Kidney glomerular epithelial cell (primary cell): ENCODE data around the gene HMGN3.

Experiments used
- DNase-seq: peaks from one replicate; lab custom pipeline; 2025; lab: John Stamatoyannopoulos, UW

Gene HMGN3

DNA sequence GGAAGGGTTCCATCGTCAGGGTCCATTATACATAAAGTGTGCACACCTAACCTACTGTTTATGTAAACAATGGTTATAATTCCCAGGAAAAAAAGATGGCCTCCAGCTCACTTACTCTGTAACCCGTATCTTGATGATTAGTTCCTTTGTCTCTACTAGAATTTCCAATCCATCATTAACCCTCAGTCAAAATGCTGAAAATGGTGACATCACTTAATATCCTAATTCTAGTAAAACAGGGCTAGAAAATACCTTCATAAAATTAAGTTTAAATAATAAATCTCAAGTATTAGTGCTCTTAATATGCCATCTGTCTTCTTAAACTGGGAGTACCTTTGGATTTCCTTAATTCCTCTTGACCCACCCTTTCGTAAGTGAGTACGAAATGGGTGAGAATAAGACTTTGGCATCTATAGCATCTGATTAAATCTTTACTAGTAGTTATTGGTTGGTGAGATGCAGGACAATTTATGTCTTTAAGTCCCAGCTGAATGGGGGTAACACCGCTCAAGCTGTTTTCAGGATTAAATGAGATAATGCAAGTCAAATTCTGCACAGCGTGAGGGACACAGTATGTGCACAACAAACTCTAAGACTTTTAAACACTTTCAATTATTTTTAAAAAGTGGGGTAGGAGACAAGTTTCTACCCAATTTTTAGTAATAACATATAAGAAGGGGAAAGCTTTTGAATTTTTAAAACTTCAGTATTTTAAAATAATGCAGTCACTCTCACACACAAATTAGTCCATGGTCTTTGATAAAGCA, 1.6 kb downstream of the HMGN3 start:
- no peak for DNase-seq

DNA sequence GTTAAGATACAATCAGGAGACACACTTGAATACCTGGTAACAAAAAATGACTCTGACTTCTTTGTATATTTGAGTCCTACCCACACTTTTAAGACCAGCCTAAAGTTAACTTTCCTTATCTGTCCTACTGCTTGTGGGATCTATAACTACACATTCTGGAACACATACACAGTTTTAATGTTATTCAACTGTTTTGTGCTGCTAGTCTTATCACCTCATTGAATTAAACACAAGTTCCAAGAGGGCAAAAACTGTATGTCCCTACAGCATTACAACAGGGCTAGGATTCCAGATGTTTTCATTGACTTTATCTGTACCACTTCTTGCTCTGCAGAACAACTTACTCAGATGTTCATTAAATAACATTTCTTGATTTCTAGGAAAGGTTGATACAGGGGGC, 2.8 kb downstream of the HMGN3 start:
- DNase-seq = no peak

DNA sequence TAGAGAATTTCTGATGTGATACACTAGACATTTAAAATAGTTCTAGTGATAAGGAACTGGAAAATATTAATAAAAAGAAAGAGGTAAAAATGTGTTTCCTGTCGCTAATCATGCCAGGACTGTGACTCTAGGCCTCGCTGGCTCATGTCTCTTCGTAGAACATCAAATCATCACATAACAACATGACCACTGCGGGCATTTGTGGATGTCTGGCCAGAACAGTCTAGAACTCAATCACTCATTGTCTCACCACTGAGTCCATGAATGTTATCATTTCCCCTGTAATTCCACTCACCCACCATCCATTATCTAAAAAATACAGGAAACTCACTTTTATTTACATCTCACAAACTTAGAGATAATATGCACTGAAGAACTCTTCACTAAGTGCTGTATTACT, 3.4 kb downstream of the HMGN3 start:
- DNase-seq = no peak

DNA sequence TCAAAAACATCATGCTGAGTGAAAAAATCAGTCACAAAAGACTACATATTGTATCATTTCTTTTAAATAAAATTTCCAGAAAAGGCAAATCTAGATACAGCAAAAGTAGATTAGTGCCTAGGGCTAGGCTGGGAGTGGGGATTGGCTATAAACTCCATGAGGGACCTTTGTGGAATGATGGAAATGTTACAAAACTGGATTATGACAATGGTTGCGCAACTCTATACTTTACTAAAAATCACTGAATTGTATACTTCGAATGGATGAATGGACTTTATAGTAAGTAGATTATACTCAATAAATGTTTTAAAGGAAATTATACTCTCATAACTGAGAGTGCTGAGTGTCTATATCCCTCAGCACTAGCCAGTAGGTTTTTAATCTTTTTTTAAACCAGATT, 4.3 kb downstream of the HMGN3 start:
- DNase-seq = no peak

DNA sequence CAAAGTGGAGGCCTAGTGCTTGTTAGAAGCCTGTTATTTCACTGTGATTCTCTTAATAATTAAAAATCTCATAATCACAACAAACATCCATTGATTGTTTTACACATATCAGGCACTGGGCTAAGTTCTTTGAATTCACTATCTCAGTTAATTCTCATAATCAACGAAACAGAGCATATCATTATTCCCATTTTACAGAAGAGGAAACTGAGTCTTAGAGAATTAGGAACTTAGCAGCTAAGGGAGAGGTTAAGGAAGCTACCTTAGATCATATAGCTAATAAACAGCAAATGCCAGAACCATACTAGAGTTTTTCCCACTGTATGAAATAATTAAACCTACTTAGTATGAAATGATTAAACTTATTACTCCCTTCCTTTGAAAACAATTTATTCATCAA, 7.0 kb downstream of the HMGN3 start:
- DNase-seq = no peak

DNA sequence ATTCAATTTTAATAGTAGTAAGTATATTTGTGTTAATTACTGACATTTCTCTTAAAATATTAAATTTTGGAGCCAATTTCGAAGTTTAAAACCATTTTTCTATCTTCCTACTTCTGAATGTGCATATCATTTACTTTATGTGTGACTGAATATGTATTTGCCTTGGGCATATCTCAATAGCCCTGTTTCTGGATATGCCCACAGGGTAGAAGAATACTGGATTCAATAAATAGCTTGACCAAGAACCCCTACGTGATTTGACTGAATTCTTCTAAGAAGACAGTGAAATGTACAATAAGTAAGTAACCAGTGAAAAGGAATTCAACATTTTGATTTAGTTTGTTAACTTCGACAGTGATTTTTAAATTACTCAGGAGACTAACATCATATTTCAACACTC, 7.8 kb downstream of the HMGN3 start:
- DNase-seq = no peak

DNA sequence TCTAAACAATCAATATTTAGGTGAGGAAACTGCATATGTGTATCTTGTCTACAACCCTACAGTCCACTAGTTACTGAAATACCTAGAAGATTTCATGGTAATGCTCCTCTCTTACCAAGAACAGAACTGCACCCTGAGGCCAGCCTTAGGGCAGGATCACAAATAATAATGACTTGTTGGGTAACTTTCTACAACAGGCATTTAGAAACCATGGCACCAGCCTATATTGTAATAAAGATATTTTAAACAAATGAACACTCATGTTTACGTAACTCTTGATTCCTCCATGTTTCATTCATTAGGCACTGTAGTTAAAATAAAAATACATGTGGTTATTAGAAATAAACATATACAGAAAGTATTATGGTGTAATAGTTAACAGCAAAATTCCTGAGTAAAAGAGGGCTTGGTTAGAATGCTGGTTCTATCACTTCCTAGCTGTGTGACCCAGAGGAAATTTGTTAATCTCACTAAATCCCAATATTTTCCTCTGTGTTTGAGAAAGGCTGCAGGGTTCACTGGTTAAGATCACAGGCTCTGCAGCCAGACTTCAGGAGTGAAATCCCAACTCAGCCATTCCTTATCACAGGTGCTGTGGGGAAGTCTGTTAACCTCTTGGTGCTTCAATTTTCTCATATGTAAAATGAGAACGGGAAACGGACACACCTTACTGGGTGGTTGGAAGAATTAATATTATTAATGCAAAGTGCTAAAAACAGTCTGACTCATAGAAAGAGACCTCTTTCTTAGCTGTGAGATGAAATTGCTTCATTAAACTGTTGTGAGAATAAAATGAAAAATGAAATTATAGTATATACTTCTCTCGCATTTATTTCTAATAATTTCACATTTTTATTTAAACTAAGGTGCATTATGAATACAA, 8.5 kb downstream of the HMGN3 start:
- no peak for DNase-seq

DNA sequence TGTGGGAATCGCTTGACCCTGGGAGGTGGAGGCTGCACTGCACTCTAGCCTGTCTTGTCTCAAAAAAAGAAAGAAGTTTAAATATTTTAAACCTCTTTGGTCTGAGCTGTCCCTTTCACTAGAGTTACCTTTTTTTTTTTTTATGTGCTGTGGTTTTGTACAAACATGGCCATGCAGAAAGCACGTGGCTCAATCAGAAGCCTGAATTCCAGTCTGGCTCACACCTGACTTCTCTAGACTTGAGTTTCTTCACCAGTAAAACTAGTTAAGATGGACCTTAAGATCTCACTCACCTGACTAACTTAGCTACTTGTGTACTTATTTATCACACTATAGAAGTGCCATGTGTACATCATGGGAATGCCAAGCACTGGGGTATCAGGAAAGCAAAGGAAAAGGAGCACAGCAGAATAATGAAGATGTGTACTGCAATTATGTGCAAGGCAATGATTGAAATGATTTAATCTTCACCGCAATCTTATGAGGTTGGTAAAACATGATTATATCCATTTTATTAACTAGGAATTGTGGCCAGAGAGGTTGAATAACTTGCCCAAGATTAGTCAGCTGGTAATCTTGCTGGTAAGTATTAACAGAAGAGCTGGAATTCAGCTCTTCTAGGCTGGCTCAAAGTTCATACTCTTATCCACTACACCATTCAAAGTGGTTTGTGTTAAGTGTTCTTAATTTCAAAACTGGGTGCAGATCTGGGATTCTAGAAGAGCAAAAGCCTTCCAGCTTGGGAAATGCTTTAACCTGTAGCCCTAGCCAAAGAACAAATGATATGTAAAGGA, 10.7 kb downstream of the HMGN3 start:
- no peak for DNase-seq

DNA sequence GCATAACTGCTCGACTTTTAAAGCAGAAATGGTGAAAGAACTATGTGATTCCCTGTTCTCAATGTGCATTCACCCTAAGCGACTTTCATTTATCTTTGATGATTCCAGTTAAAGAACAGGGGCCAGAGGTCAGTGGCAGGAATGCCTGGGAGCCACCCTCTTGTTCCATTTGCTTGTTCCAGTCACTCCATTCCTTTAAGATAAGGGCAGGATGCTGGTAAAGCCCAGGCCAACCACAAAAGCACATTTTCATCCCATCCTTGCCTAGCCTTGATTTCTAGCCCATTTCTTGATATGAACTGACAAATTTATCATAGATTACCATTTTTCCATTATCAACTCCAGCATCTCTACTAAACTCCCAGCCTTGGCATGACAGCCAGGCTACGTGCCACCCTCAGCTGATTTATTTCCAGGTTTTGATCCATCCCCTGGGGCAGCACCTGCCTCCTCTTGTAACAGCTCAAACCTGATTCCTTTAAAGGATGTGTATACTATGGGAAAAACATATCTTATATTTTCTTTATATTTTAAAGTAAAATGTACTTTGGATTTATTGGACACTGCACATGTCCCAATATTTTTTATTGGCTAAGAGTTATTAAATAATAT, 19.2 kb downstream of the HMGN3 start:
- no peak for DNase-seq

DNA sequence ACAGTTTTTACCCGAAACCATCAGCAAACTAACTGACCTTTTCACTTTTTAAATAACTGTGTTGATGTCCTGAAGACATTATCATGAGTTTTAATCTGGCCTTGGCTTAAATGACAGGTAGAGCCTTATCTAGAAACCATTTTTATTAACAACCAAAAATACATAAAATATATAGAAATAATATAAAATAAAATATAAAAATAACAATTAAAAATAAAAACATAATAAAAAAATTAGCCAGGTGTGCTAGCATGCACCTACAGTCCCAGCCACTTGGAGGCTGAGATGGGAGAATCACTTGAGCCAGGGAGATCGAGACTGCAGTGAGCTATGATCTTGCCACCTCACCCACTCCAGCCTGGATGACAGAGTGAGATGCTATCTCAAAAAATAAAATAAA, 21.6 kb downstream of the HMGN3 start:
- DNase-seq = no peak

DNA sequence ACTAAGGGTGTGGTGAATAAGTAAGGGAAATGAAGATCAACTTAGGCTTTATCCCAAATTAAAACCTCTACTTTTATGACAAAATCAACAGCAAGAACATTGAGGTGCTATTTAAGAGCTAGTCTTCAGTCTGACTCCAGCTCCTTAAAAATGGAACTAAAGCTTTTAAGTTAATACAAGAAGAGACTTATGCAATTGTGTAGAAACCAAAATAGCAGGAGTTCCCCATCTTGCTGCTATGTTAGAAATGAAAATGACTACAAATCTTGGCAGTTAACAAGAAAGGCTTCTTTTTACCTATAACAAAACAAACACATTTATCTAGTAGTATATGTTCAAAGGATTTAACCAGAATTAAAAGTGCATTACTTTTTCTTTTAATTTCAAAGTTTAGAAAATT, 25.7 kb downstream of the HMGN3 start:
- DNase-seq = no peak

DNA sequence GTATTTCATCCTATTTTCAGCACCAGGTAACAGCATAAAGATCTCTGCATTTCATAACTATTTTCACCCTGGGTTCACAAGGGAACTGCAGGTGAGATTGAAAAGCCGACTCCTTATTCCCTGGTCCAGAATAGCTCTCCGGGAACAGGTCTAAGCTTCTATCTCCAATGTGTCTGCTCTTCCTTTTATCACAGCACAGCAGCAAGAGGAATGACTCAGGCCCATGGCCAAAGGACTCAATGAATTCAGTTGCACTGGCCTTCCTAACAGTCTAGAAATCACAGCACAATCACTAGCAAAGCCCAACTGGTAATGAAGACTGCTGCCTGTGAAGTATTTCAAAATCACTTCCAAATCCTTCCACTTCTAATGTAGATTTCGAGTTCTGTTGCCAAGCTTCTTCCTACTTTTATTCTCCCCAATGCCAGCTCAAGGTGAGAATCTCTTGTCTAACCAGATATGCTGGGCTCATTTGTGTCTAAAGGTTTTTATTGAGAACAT, 30.7 kb downstream of the HMGN3 start:
- no peak for DNase-seq

DNA sequence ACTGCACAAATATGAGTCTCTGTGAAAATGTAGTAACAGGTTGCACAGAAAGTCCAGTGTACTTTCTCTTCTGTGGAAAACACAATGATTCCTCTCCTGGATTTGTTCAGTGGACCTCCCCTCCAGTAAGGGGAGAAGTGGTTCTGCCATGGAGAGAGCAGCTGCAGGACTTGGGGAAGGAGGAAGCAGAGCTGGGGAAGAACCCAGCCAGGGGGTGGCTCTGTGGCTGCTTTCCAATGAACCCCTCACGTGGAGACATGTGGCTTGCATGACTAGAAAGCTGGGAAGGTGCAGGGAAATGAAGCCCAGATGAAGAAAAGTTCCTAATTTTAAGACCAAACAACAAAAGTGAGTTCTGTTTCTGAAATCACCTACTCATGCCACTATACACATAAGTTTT, 31.9 kb downstream of the HMGN3 start:
- DNase-seq = no peak

DNA sequence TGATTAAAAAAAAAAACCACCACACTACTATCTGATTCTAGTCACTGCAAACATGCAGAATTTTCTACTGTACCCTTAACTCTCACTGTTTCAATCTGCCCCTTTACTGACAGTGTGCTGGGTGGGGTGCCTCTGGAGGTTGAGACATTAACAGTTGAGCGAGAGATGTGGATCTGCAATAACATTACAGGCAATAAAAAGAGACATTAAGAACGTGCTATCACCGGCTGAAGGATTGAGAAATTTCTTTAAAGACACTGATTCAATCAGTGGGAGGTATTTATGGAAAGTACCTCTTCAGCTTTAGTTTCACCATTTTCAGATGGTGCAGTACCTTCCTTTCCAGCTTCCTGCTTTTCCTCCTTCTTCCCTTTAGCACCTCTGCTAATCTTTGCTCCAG, 32.5 kb downstream of the HMGN3 start:
- DNase-seq = no peak

DNA sequence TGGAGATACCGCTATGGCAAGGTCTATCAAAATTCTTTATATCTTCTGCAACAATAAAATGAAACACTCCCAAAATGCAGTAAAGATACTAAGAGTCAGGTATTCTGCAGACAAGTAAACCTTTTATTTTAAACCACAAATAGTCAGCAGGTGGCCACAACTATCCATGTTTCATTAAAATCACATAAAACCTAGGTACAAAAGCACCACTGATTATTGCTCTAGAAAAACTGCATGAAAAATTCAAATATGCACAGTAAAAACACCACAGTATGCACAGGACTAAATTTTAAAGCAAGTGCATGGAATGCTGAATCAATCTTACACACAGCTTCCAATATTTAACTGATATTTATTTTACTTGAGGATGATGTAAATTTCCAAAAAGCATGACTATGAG, 33.3 kb downstream of the HMGN3 start:
- DNase-seq = no peak

DNA sequence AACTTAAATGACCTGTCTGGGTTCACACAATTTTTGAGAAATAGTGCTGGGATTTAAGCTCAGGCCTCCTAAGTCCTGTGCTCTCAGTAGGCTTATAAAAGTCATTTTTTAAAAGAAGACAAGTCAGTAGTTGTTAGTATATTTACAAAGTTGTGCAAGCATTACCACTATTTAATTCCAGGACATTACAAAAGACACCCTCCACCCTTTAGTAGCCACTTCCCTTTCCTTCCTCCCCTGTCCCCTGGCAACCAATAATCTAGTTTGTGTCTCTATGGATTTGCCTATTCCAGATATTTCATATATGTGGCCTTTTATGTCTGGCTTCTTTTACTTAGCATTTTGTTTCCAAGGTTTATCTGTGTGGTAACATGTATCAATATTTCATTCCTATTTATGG, 37.6 kb downstream of the HMGN3 start:
- DNase-seq = no peak

DNA sequence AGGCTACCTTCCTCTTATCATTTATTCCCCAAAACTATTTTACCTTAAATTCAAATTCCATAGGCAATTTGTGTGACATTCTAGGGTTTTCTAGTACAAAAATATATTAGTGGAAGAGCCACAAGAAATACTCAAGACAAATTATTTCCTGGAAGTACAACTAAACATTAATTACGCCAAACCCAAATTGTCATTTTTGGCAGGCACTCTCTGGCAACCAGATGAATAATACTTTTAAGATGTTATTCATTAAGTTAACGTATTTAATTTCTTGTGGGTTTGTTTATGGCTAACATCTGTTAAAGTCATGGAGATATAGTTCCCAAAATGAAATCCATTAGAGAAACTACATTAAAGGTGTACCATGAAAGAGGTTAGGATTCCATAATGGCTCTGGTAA, 40.5 kb downstream of the HMGN3 start:
- no peak for DNase-seq

DNA sequence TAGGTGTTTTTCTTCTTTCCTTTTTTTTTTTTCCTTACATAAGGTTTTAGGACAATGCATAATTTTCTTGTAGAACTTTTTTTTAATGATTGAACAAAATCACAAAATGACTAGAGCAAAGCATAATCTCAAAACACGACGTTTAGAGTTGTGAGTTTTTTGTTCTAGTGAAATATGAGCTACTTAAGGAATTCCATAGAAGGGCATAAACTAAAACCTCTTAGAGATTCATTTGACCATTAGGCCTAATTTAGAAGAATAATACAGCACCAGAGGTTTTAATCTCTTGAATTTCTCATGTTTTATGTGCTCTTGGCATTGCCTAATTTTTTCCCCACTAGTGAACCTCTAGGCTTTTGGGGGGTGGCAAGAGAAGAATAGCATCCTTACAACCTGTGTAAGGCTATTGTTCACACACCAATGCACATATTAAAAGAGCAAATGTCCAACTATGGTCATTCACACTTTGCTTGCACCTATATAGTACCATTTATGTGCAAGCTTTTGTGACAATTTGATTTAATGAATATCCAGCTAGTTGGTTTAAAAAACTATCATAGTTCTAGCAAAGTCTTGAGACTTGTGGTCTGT, 44.6 kb downstream of the HMGN3 start:
- DNase-seq = no peak

DNA sequence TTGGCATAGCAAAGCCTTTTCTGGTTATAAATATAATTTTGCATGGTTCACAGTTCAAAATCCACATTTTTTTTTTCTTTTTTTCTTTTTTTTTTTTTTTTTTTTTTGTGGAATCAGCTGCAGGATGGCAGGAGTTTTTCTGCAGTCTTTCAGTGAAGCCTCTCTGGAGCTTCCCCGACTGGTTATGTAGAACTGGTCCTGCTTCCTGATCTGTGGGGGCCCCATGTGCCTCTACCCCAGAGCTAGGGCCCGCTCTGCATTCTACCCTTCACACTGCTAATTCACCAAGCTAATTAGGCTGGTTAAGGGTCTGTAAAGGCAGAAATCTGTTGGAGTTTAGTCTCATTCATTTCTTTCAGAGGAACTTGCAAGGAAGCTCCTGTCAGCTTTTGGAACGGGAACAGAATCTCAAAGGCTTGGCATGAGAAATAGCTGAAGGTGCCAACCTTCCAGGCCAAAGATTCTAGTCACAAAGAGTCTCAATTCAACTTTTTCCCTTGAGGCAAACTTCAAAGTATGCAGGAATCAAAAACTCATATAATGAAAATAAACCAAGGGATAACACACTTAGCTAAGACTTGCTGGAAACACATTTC, 45.5 kb downstream of the HMGN3 start:
- DNase-seq = no peak

DNA sequence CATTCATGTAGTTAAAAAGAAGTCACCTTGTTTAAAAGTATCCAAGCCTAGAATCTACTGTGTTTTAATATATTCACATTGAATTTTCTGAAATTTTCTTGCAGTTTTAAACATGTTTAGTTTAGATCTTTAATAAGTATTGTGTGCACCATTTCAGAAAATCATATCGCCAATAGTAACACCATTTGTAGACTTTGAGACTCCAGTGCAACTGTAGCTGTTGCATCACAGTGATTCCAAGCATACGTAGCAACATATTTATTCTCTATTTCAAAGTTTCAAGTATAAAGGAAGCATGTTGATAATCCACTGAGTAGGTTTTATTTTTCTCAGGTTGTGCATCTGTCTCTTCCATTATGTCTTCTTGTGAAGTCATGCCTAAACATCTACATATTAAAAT, 46.4 kb downstream of the HMGN3 start:
- no peak for DNase-seq

DNA sequence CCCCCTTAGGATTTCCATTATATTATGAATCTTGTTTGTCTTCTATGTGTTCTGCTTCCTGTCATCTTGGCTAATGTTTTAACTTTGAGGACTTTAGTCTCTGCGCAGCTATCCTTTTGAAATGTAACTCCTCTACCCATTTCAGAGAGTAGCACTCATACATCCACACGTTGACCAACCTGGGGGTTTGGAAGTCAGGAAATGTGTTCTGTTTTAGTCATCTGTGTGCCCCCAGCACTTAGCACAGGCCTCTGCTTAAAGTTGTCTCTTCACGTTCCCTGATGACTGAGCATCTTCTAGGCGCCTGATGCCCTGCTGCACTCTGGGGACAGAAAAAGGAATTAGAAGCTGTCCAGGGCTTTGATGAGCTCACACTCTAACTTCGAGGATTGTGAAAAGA, 47.9 kb downstream of the HMGN3 start:
- DNase-seq = no peak
